HepG2 (cell line): ENCODE measurements around the gene ZSWIM5. TPM values are rescaled to one million over a fixed set of nuclear protein-coding genes. Genes with fewer than 3 reads are reported as not detected.

Experiments
- ATF1 ChIP-seq: IDR thresholded peaks from 2 replicates; pipeline ENCODE4 v1.6.1; 2016; ENCODE audit warnings: mild to moderate bottlenecking, control low read depth
- CAMTA2 ChIP-seq: sonication (generic); formaldehyde crosslinking; IDR thresholded peaks from 2 replicates; pipeline ENCODE4 v1.4.0; 2020; ENCODE audit warnings: mild to moderate bottlenecking, missing genetic modification reagents, borderline replicate concordance
- EED ChIP-seq: sonication (generic); formaldehyde crosslinking; IDR thresholded peaks from 2 replicates; pipeline ENCODE4 v1.5.0; 2020; ENCODE audit warnings: mild to moderate bottlenecking, missing genetic modification reagents
- ELF4 ChIP-seq: sonication (generic); formaldehyde crosslinking; IDR thresholded peaks from 2 replicates; pipeline ENCODE4 v1.5.0; 2020; ENCODE audit warnings: missing genetic modification reagents, mild to moderate bottlenecking, moderate library complexity, borderline replicate concordance
- HHEX ChIP-seq: IDR thresholded peaks from 2 replicates; pipeline ENCODE4 v1.6.1; 2016; ENCODE audit warnings: control low read depth
- JUN ChIP-seq: sonication (generic); formaldehyde crosslinking; IDR thresholded peaks from 2 replicates; pipeline ENCODE4 v1.4.0; 2020; ENCODE audit warnings: mild to moderate bottlenecking, missing genetic modification reagents
- KDM5B ChIP-seq: sonication (generic); formaldehyde crosslinking; IDR thresholded peaks from 2 replicates; pipeline ENCODE4 v1.4.0; 2020; ENCODE audit warnings: missing genetic modification reagents, mild to moderate bottlenecking, borderline replicate concordance
- PRDM4 ChIP-seq: sonication (generic); formaldehyde crosslinking; IDR thresholded peaks from 2 replicates; pipeline ENCODE4 v1.9.0; 2021; ENCODE audit warnings: missing genetic modification reagents, borderline replicate concordance
- RERE ChIP-seq: IDR thresholded peaks from 2 replicates; pipeline ENCODE4 v1.6.1; 2016; ENCODE audit warnings: low read depth, missing genetic modification reagents, missing compliant biosample characterization
- SNAPC5 ChIP-seq: sonication (generic); formaldehyde crosslinking; IDR thresholded peaks from 2 replicates; pipeline ENCODE4 v1.8.1; 2023; ENCODE audit warnings: mild to moderate bottlenecking, missing genetic modification reagents, borderline replicate concordance
- TMF1 ChIP-seq: sonication (generic); formaldehyde crosslinking; IDR thresholded peaks from 2 replicates; pipeline ENCODE4 v1.8.1; 2022; ENCODE audit warnings: low read depth, missing genetic modification reagents
- ZBTB20 ChIP-seq: sonication (generic); formaldehyde crosslinking; IDR thresholded peaks from 2 replicates; pipeline ENCODE4 v1.8.1; 2023; ENCODE audit warnings: missing genetic modification reagents, low read depth, mild to moderate bottlenecking, borderline replicate concordance
- ZBTB7B ChIP-seq: sonication (generic); formaldehyde crosslinking; IDR thresholded peaks from 2 replicates; pipeline ENCODE4 v1.4.0; 2020; ENCODE audit warnings: missing genetic modification reagents
- ZNF160 ChIP-seq: sonication (generic); formaldehyde crosslinking; IDR thresholded peaks from 2 replicates; pipeline ENCODE4 v1.8.0; 2022; ENCODE audit warnings: mild to moderate bottlenecking, inconsistent platforms, missing genetic modification reagents
- ZNF224 ChIP-seq: sonication (generic); formaldehyde crosslinking; IDR thresholded peaks from 2 replicates; pipeline ENCODE4 v1.5.0; 2020; ENCODE audit warnings: mild to moderate bottlenecking, missing genetic modification reagents
- ZNF362 ChIP-seq: sonication (generic); formaldehyde crosslinking; IDR thresholded peaks from 2 replicates; pipeline ENCODE4 v1.4.0; 2020; ENCODE audit warnings: missing genetic modification reagents, mild to moderate bottlenecking, borderline replicate concordance
- ZNF576 ChIP-seq: sonication (generic); formaldehyde crosslinking; IDR thresholded peaks from 2 replicates; pipeline ENCODE4 v1.4.0; 2020; ENCODE audit warnings: mild to moderate bottlenecking, missing genetic modification reagents
- ZSCAN31 ChIP-seq: sonication (generic); formaldehyde crosslinking; IDR thresholded peaks from 2 replicates; pipeline ENCODE4 v1.5.0; 2020; ENCODE audit warnings: low read depth, mild to moderate bottlenecking, missing genetic modification reagents
- polyA plus RNA-seq, 8 experiments: library from polyadenylated mRNA; depleted of rRNA in 3 of 8; stranded (reverse) in 7 of 8; unstranded in 1 of 8; fragments of >200 nt; fragmentation: Illumina TruSeq in 4 of 8; extraction: Trizol in 4 of 8; gene quantifications; 2 replicates each; pipeline versions ENCODE4 v1.2.1 to v1.2.3, GENCODE V29; 2011 to 2016; ENCODE audit warnings: low read depth in 4 of 8, missing spikeins in 1 of 8, mixed read lengths in 1 of 8; ENCODE audit not compliant: insufficient read depth in 1 of 8
- total RNA-seq, 5 experiments: library from RNA; depleted of rRNA; stranded (reverse); fragments of >200 nt; fragmentation: Illumina TruSeq; extraction: Trizol; gene quantifications; 2 replicates each; pipeline ENCODE4 v1.2.3, GENCODE V29; 2016; ENCODE audit warnings: low read depth in 1 of 5

The ZSWIM5 gene
- total and polyA plus RNA-seq, 2 of the 13 experiments (the other 11 are each of a cell fraction or from before 2014, with no cell fraction given), result 11.0 to 20.6 TPM

- TF ChIP-seq ZNF224 (CRISPR knock-in tag) (no peak), KDM5B (CRISPR knock-in tag) (no peak; the same call in 1 of the 2 replicates), ZSCAN31 (0 out of 2 replicates have a peak, but pooled peaks have one; percentile 39), PRDM4 (CRISPR knock-in tag) (no peak), ZNF160 (CRISPR knock-in tag) (no peak), ZNF362 (CRISPR knock-in tag) (no peak), ZBTB7B (CRISPR knock-in tag) (no peak), TMF1 (no peak), ATF1 (CRISPR knock-in tag) (no peak), JUN (CRISPR knock-in tag) (no peak), ELF4 (CRISPR knock-in tag) (0 out of 2 replicates have a peak, but pooled peaks have one; percentile 22), ZNF576 (no peak), SNAPC5 (CRISPR knock-in tag) (no peak), CAMTA2 (CRISPR knock-in tag) (no peak), EED (no peak; the same call in 1 of the 2 replicates), HHEX (CRISPR knock-in tag) (no peak), RERE (no peak), ZBTB20 (CRISPR knock-in tag) (no peak)
These were observed 195.3 kb downstream of the ZSWIM5 start, which contains the start of gene HECTD3 (continued) for GRCh38 chr1:45010855-45011811.
